Naive thymus-derived CD4-positive, alpha-beta T cell (primary cell): ENCODE data around the gene STIP1. TPM values are rescaled to one million over a fixed set of nuclear protein-coding genes. Genes with fewer than 3 reads are reported as not detected.
"Not testable (repeated sequence)": the region's sequence is repeated elsewhere in the genome, so short reads cannot be mapped to it uniquely, and the experiment has no call there.

ENCODE experiments used
- ATAC-seq: fragments of 150-1000 bp; cut with Tn5 transposase; 2 replicates; pipeline ENCODE4 v1.10.0; 2021; ENCODE audit warnings: mild to moderate bottlenecking, moderate library complexity
- CTCF ChIA-PET: fragments of 350-600 bp; sonication (Branson Sonifier 250); formaldehyde crosslinking; loops from one replicate; lab custom pipeline; 2021; ENCODE audit warnings: antibody characterized with exemption; lab: Charles Lee
- POLR2A ChIA-PET: fragments of 350-600 bp; sonication (Branson Sonifier 250); formaldehyde crosslinking; loops from one replicate; lab custom pipeline; 2021; ENCODE audit warnings: antibody characterized with exemption, inconsistent platforms; lab: Charles Lee
- DNase-seq, 9 donors: peaks; one replicate each; pipeline versions ENCODE4 v3.0.0 to v3.0.0-alpha.2; 2020 to 2022; ENCODE audit warnings: mixed read lengths in 1 of 9
- H3K27ac ChIP-seq: one replicate; pipeline ENCODE4 v1.7.0; 2013; ENCODE audit warnings: mild to moderate bottlenecking, low read depth, low read length, moderate library complexity
- H3K27me3 ChIP-seq, 2 donors: one replicate each; pipeline ENCODE4 v1.7.0; 2013; ENCODE audit warnings: low read length in 2 of 2, mild to moderate bottlenecking in 2 of 2, moderate library complexity in 2 of 2; ENCODE audit not compliant: control insufficient read depth in 2 of 2, insufficient read depth in 2 of 2
- H3K36me3 ChIP-seq, 3 experiments: 1 replicate in 2 of 3; 2 replicates in 1 of 3; pipeline ENCODE4 v1.7.0; 2013; ENCODE audit warnings: low read length in 3 of 3, mild to moderate bottlenecking in 3 of 3, moderate library complexity in 1 of 3; ENCODE audit not compliant: insufficient read depth in 3 of 3, control insufficient read depth in 2 of 3
- H3K4me1 ChIP-seq, 2 donors: one replicate each; pipeline ENCODE4 v1.7.0; 2013; ENCODE audit warnings: low read length in 2 of 2, mild to moderate bottlenecking in 2 of 2, moderate library complexity in 1 of 2; ENCODE audit not compliant: control insufficient read depth in 2 of 2, insufficient read depth in 2 of 2
- H3K4me3 ChIP-seq: 2 replicates; pipeline ENCODE4 v1.7.0; 2013; ENCODE audit warnings: mild to moderate bottlenecking, low read length
- H3K9me3 ChIP-seq, 3 experiments: 1 replicate in 2 of 3; 2 replicates in 1 of 3; pipeline ENCODE4 v1.7.0; 2013; ENCODE audit warnings: low read length in 3 of 3; ENCODE audit not compliant: control insufficient read depth in 2 of 3
- H3K27ac Mint-ChIP-seq, 9 donors: one replicate each; pipeline ENCODE4 v1.8.0; 2020 to 2022; ENCODE audit warnings: mixed read lengths in 9 of 9, mild to moderate bottlenecking in 8 of 9, moderate library complexity in 5 of 9, inconsistent platforms in 2 of 9
- H3K27me3 Mint-ChIP-seq, 5 donors: one replicate each; pipeline ENCODE4 v1.8.0; 2021 to 2022; ENCODE audit warnings: mixed read lengths in 5 of 5, mild to moderate bottlenecking in 1 of 5
- H3K36me3 Mint-ChIP-seq, 5 donors: one replicate each; pipeline ENCODE4 v1.8.0; 2020 to 2022; ENCODE audit warnings: mixed read lengths in 5 of 5, mild to moderate bottlenecking in 3 of 5, inconsistent platforms in 1 of 5
- H3K4me1 Mint-ChIP-seq, 7 donors: one replicate each; pipeline ENCODE4 v1.8.0; 2020 to 2022; ENCODE audit warnings: mixed read lengths in 7 of 7, mild to moderate bottlenecking in 3 of 7, inconsistent platforms in 1 of 7
- H3K4me3 Mint-ChIP-seq, 10 donors: one replicate each; pipeline ENCODE4 v1.8.0; 2020 to 2022; ENCODE audit warnings: mild to moderate bottlenecking in 10 of 10, mixed read lengths in 10 of 10, moderate library complexity in 6 of 10, inconsistent platforms in 2 of 10
- H3K9me3 Mint-ChIP-seq, 11 donors: one replicate each; pipeline ENCODE4 v1.8.0; 2020 to 2022; ENCODE audit warnings: mixed read lengths in 11 of 11, mild to moderate bottlenecking in 4 of 11, inconsistent platforms in 1 of 11, moderate library complexity in 1 of 11
- intact Hi-C, 2 donors: fragments of 100-400 bp; cut with micrococcal nuclease; formaldehyde crosslinking; loops; one replicate each; pipeline ENCODE4 v1.15.1; 2023
- polyA plus RNA-seq, 2 donors: library from polyadenylated mRNA; unstranded; fragments of 300-500 nt; fragmentation: Illumina TruSeq; gene quantifications; one replicate each; pipeline ENCODE4 v1.2.3, GENCODE V29; 2021
- total RNA-seq, 6 experiments: library from RNA in 5 of 6; stranded (reverse) in 5 of 6; gene quantifications; 1 replicate in 5 of 6; 2 replicates in 1 of 6; pipeline ENCODE4 v1.2.3 and lab custom pipeline; 2021 to 2026

STIP1 gene
- total and polyA plus RNA-seq, 7 experiments from 2014 or later, result 45.1 to 243 (median 88.8) TPM

DNA sequence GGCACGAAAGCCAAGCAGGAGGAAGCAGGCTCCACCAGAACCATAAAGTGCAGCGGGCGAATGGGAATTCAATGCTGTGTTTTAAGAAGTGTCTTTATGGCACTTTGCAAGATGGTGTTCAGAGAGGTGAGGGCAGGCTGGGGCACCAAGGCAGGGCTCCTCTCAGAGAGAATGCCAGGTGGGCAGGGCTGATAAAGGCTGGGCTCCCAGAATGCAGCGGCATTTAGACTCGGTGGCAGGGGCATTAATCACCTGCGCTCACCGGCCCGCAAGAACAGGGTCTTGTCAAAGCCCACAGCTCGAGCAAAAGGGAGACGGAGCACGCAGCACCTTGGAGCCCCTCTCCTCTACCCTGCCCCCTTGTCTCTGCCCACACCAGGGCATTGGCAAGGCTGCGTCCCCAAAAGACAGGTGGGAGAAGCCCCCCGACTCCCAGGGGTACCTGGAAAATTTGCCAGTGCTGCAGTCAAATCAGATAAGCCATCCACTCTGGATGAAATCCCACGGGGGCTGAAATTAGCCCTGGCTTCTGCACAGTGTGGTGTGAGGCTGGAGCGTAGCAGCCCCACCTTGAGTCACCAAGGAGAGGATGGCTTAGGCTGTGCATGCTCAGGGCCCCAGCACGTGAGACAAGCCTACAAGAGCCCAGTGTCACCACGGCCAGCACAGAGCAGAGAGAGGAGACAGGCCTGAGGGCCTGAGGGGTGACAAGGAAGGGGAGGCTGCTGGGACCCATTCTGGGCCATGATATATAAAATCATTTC lies 28.2 kb upstream of the STIP1 start:
- Mint-ChIP-seq H3K4me3 (no peak overlapping the region), H3K4me1 (peaks cover 0 to 9% (median 0%) of the 10 kb centered on the region in 7 donors), H3K27ac (peak overlapping the region in 1 of 9 donors; percentile 3), H3K27me3 (peaks cover 0 to 5% (median 0%) of the 10 kb centered on the region in 5 donors), H3K9me3 (no peaks in the 10 kb centered on the region), H3K36me3 (no peaks in the 10 kb centered on the region)
- intact Hi-C loops, result loop anchor here in 1 of 2 donors (10.0 kb wide), 1 partner anchor 1123 kb away; no protein-coding TSS in a partner anchor
- Histone ChIP-seq H3K27ac (no peak overlapping the region), H3K9me3 (no peaks in the 10 kb centered on the region), H3K4me1 (no peaks in the 10 kb centered on the region), H3K36me3 (no peaks in the 10 kb centered on the region), H3K27me3 (no peaks in the 10 kb centered on the region), H3K4me3 (no peak overlapping the region)
- no peak for DNase-seq
- no peak for ATAC-seq
- ChIA-PET POLR2A (no interaction called here), CTCF (no interaction called here)

DNA sequence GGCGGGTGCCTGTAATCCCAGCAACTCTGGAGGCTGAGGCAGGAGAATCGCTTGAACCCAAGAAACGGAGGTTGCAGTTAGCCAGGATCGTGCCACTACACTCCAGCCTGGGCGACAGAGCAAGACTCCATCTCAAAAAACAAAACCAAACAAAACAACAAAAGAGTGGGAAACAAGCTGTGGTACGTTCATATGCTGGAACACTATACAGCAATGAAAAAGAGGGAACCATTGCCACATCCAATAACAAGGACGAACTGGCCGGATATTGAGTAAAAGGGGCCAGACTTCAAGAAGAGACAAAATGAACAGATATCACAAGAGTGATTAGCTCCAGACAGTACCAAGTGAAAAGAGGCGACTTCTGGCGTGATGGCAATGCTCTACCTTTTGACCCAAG lies 24.9 kb upstream of the STIP1 start:
- H3K27ac ChIP-seq, result no peak overlapping the region
- Mint-ChIP-seq H3K27ac (no peak overlapping the region), H3K27me3 (no peaks in the 10 kb centered on the region), H3K4me1 (peaks cover 0 to 10% (median 7%) of the 10 kb centered on the region in 7 donors), H3K9me3 (no peaks in the 10 kb centered on the region), H3K36me3 (no peaks in the 10 kb centered on the region), H3K4me3 (no peak overlapping the region)
- ChIA-PET POLR2A (interaction anchor here (0.6 kb wide), 1 partner anchor 42 kb away, joined by 4 read pairs; no protein-coding TSS in a partner anchor), CTCF (interaction anchor here (1.6 kb wide), 1 partner anchor 26 kb away, joined by 3 read pairs; no protein-coding TSS in a partner anchor)
- H3K27me3 ChIP-seq, result no peaks in the 10 kb centered on the region
- DNase-seq (no peak), ATAC-seq (no peak)
- H3K36me3 ChIP-seq, result no peaks in the 10 kb centered on the region
- peaks cover 0 to 5% of the 10 kb centered on the region in 2 donors for H3K4me1 ChIP-seq
- no peaks in the 10 kb centered on the region for H3K9me3 ChIP-seq
- H3K4me3 ChIP-seq, result no peak overlapping the region
- intact Hi-C loops, result no loop called here

DNA sequence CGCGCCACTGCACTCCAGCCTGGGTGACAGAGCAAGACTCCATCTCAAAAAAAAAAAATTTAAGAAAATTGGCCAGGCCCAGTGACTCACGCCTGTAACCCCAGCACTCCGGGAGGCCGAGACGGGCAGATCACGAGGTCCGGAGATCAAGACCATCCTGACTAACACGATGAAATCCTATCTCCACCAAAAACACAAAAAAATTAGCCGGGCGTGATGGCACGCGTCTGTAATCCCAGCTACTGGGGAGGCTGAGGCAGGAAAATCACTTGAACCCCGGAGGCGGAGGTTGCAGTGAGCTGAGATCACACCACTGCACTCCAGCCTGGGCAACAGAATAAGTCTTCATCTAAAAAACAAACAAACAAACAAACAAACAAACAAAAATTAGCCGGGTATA lies 23.2 kb upstream of the STIP1 start:
- H3K27me3 Mint-ChIP-seq, H3K27me3 ChIP-seq, H3K36me3 ChIP-seq, intact Hi-C loops, H3K36me3 Mint-ChIP-seq, H3K4me3 ChIP-seq, H3K9me3 ChIP-seq, ATAC-seq, H3K4me1 ChIP-seq, H3K27ac ChIP-seq, H3K4me3 Mint-ChIP-seq, H3K27ac Mint-ChIP-seq, DNase-seq, H3K9me3 Mint-ChIP-seq: not testable (repeated sequence)
- ChIA-PET POLR2A (interaction anchor here (0.5 kb wide), 1 partner anchor 14 kb away, joined by 3 read pairs; no protein-coding TSS in a partner anchor), CTCF (interaction anchor here (0.7 to 1.1 kb wide), 2 partner anchors 10 to 130 kb away, joined by 3 to 4 read pairs; no protein-coding TSS in a partner anchor)
- peaks cover 7 to 16% (median 13%) of the 10 kb centered on the region in 7 donors for H3K4me1 Mint-ChIP-seq

DNA sequence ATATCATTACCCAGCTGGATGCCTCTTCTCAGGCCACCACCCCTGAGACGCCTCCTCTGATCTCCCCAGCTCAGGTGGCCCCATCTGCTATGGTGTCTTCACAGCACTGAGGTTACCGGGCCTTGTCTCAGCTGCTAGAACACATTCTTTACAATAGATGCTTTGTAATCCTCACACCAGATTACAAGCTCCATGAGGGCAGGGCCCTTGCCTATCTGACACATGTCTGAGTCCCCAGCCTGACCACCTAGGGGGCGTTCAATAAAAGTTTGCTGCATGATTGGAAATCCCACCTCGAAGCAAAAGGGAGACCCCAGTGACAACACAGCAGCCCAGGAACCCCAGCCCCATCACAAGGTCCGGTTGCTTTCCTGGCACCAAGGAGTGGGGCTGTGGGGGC lies 22.0 kb upstream of the STIP1 start:
- Histone ChIP-seq H3K9me3 (no peaks in the 10 kb centered on the region), H3K4me3 (no peak overlapping the region), H3K36me3 (no peaks in the 10 kb centered on the region), H3K4me1 (peaks cover 0 to 5% of the 10 kb centered on the region in 2 donors), H3K27ac (no peak overlapping the region), H3K27me3 (no peaks in the 10 kb centered on the region)
- ATAC-seq (no peak), DNase-seq (no peak)
- intact Hi-C loops, result no loop called here
- H3K4me1 Mint-ChIP-seq, result peaks cover 7 to 22% (median 16%) of the 10 kb centered on the region in 7 donors
- H3K9me3 Mint-ChIP-seq, result no peaks in the 10 kb centered on the region
- H3K27me3 Mint-ChIP-seq, result no peaks in the 10 kb centered on the region
- no peaks in the 10 kb centered on the region for H3K36me3 Mint-ChIP-seq
- POLR2A ChIA-PET, result interaction anchor here (1.2 kb wide), 1 partner anchor 21 kb away, joined by 4 read pairs; no protein-coding TSS in a partner anchor
- peak overlapping the region in 7 of 10 donors; percentile 12 to 91 (median 42) for H3K4me3 Mint-ChIP-seq
- H3K27ac Mint-ChIP-seq, result peak overlapping the region in 2 of 9 donors; percentile 3 to 20
- CTCF ChIA-PET, result interaction anchor here (0.6 kb wide), 1 partner anchor 253 kb away, joined by 3 read pairs; no protein-coding TSS in a partner anchor

DNA sequence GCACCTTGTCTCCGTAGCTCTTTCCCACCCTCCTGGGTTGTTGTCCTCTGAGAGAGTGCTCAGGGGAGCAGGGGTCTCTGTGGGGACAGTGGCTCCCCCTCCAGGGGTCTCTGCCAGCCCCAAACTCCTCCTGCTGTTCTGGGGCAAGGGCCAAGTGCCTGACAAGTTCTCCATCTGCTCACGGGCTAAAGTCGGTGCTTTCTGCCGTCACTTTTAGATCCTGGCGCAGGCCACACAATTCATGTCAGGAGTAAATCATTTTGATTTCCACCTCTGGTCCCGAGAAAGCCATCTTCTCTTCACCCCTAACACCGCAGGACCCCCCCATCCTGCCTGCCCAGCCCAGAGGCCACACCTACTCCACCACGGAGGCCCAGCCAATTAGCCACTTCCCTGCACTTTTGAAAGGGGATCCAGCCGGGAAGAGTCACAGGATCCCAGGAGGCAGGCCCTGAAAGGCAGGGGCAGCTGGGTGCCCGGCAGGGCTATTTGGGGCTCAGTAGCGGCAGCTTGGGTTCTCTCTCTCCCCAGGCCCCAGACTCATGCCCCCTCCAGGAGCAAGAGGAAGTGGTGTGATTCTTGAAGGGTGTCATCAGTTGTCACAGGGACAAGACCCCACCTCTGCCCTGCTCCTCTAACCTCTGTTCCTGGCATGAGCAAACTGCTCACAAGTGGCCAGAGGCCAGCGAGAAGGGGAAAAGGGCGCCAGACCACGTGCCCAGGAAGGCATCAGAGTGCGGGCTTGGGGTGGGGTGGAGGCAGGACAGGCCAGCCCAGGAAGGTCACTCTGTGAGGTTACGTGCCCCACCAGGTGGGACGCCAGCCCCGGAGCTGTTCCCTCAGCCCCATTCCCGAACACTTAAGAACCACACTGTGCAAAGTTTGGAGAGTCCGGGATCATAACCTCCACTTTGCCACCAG lies 21.3 kb upstream of the STIP1 start:
- Histone ChIP-seq H3K27ac (no peak overlapping the region), H3K27me3 (no peaks in the 10 kb centered on the region), H3K9me3 (no peaks in the 10 kb centered on the region), H3K4me3 (peak overlapping the region; percentile 74), H3K4me1 (peaks cover 0 to 5% of the 10 kb centered on the region in 2 donors), H3K36me3 (no peaks in the 10 kb centered on the region)
- DNase-seq (no peak), ATAC-seq (no peak)
- CTCF ChIA-PET, result interaction anchor here (0.6 kb wide), 2 partner anchors 228 to 252 kb away, joined by 3 to 4 read pairs; no protein-coding TSS in a partner anchor
- Mint-ChIP-seq H3K27me3 (no peaks in the 10 kb centered on the region), H3K4me1 (peaks cover 7 to 22% (median 16%) of the 10 kb centered on the region in 7 donors), H3K9me3 (no peaks in the 10 kb centered on the region), H3K27ac (peak overlapping the region in 6 of 9 donors; percentile 21 to 72 (median 40)), H3K36me3 (no peaks in the 10 kb centered on the region), H3K4me3 (peak overlapping the region; percentile 62 to 91 (median 82))
- POLR2A ChIA-PET, result interaction anchor here (1.2 to 2.6 kb wide), 2 partner anchors 20 kb away, joined by 4 to 18 read pairs; partner anchors contain the start of gene STIP1
- intact Hi-C loops, result loop anchor here in 1 of 2 donors (5.0 kb wide), 2 partner anchors 177 to 327 kb away; partner anchors contain the start of genes MARK2 and OTUB1

DNA sequence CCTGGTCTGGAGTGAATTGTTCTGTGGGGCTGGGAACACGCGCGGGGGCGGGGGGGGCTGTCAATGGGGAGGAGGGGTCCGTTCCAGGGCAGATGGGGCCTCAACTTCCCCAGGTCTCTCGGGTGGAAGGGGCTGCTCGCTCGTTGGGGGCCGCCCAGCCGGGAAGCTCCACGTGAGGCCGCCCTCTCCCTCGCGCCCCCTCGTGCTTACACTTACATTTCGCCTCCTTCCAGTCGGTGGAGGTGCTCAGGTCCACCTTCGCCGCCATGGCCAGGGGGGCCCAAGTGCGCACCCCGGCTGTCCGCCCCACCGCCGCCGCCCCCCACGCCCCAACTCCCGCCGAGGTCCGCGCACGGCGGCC lies 20.5 kb upstream of the STIP1 start:
- H3K36me3 Mint-ChIP-seq, result no peaks in the 10 kb centered on the region
- POLR2A ChIA-PET, result interaction anchor here (1.1 to 2.6 kb wide), 2 partner anchors 19 to 135 kb away, joined by 3 to 18 read pairs; partner anchors contain the start of genes CATSPERZ and STIP1
- Histone ChIP-seq H3K4me1 (peaks cover 0 to 5% of the 10 kb centered on the region in 2 donors), H3K27ac (peak overlapping the region; percentile 66), H3K9me3 (no peaks in the 10 kb centered on the region), H3K36me3 (no peaks in the 10 kb centered on the region), H3K4me3 (peak overlapping the region; percentile 74), H3K27me3 (no peaks in the 10 kb centered on the region)
- H3K4me3 Mint-ChIP-seq, result peak overlapping the region in 9 of 10 donors; percentile 36 to 91 (median 85)
- H3K27me3 Mint-ChIP-seq, result no peaks in the 10 kb centered on the region
- peaks cover 7 to 22% (median 16%) of the 10 kb centered on the region in 7 donors for H3K4me1 Mint-ChIP-seq
- CTCF ChIA-PET, result interaction anchor here (0.6 kb wide), 1 partner anchor 229 kb away, joined by 4 read pairs; no protein-coding TSS in a partner anchor
- DNase-seq, result no peak
- peak overlapping the region in 1 of 9 donors; percentile 61 for H3K27ac Mint-ChIP-seq
- ATAC-seq, result peak; percentile 18
- no peaks in the 10 kb centered on the region for H3K9me3 Mint-ChIP-seq
- intact Hi-C loops, result loop anchor here in 1 of 2 donors (5.0 kb wide), 2 partner anchors 178 to 328 kb away; partner anchors contain the start of genes MARK2 and OTUB1
